ENCODE data around the gene GRIP1.

GRIP1 gene

DNA sequence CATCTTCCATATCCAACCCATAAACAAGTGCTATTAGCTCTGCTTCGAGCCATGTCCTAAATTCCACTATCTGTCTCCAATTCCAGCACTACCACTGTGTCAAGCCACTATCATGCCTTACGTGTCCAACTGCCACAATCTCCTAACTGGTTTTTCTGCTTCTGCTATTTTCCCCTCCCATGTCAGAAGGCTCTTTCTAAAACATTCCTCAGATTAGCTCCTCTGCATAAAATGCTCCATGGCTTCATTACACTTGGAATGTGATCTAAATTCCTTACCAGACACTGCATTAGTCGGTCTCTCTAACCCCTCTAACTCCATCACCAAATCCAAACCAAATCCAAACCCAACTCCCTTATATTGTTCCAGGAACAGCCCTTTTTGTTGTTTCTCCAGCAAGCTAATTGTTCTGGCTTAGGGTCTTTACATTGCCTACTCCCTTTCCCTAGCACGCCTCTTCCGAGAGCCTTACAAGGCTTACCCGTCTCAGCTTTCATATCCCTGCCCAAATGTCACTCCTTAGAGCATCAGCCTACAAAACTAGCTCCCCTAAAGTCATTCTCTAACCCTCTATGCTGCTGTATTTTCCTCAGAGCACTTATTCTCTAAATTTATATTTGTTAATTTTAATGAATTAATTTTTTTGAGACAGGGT lies 236.8 kb downstream of the GRIP1 start:
- H3K9me3 ChIP-seq (replicated peaks; ENCODE audit: insufficient read depth, low read length): no peaks in the 10 kb centered on the region
- no peak overlapping the region for H3K27ac ChIP-seq (ENCODE audit: low read length)
- no peak overlapping the region for H3K4me2 ChIP-seq (ENCODE audit: low read depth, low read length)
- no peaks in the 10 kb centered on the region for H3K9me2 ChIP-seq (replicated peaks; ENCODE audit: insufficient read depth, low read length)
- TF ChIP-seq EZH2phosphoT487 (IDR thresholded peaks at IDR 0.05; ENCODE audit: low read length): no peak
- no peak for TF ChIP-seq EZH2 (optimal IDR thresholded peaks at IDR 0.05; ENCODE audit: low read depth, low read length)
- TF ChIP-seq, protein P1, sequence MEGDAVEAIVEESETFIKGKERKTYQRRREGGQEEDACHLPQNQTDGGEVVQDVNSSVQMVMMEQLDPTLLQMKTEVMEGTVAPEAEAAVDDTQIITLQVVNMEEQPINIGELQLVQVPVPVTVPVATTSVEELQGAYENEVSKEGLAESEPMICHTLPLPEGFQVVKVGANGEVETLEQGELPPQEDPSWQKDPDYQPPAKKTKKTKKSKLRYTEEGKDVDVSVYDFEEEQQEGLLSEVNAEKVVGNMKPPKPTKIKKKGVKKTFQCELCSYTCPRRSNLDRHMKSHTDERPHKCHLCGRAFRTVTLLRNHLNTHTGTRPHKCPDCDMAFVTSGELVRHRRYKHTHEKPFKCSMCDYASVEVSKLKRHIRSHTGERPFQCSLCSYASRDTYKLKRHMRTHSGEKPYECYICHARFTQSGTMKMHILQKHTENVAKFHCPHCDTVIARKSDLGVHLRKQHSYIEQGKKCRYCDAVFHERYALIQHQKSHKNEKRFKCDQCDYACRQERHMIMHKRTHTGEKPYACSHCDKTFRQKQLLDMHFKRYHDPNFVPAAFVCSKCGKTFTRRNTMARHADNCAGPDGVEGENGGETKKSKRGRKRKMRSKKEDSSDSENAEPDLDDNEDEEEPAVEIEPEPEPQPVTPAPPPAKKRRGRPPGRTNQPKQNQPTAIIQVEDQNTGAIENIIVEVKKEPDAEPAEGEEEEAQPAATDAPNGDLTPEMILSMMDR (IDR thresholded peaks at IDR 0.05; ENCODE audit: low read length): no peak
- no peak overlapping the region for H3K9ac ChIP-seq (ENCODE audit: low read length)
- no peaks in the 10 kb centered on the region for H3K79me2 ChIP-seq (ENCODE audit: low read length)
- H3F3A ChIP-seq (ENCODE audit: insufficient read depth, low read length): no peaks in the 10 kb centered on the region
- no peaks in the 10 kb centered on the region for H3K36me3 ChIP-seq (replicated peaks; ENCODE audit: insufficient read depth, low read length)
- H2AFZ ChIP-seq (ENCODE audit: low read length): no peak overlapping the region
- no peaks in the 10 kb centered on the region for H3K27me3 ChIP-seq (replicated peaks; ENCODE audit: insufficient read depth, low read length)
- no peak for DNase-seq
- no peak overlapping the region for H3K4me3 ChIP-seq (ENCODE audit: low read length)
- H3K4me1 ChIP-seq (ENCODE audit: low read length): peaks cover 4% of the 10 kb centered on the region; the same call in 1 of the 2 replicates
- no peaks in the 10 kb centered on the region for H4K20me1 ChIP-seq (ENCODE audit: insufficient read depth, low read length)

DNA sequence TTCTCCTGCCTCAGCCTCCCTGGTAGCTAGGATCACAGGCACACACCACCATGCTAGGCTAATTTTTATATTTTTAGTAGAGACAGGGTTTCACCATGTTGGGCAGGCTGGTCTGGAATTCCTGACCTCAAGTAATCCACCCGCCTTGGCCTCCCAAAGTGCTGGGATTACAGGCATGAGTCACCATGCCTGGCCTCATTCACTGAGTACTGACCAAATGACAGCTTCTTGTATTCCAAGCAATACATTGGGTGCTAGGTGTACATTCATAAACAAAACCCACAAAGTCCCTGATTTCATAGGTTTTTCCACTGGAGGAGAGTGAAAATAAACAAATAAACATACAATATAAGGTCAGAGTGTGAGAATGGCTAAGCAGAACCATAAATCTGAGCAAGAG lies 240.3 kb downstream of the GRIP1 start:
- Histone ChIP-seq H3K9me3 (replicated peaks; ENCODE audit: insufficient read depth, low read length) (no peaks in the 10 kb centered on the region), H3K27me3 (replicated peaks; ENCODE audit: insufficient read depth, low read length) (no peaks in the 10 kb centered on the region), H3K36me3 (replicated peaks; ENCODE audit: insufficient read depth, low read length) (no peaks in the 10 kb centered on the region), H3K4me3 (ENCODE audit: low read length) (no peak overlapping the region), H3K27ac (ENCODE audit: low read length) (no peak overlapping the region), H3K9ac (ENCODE audit: low read length) (no peak overlapping the region), H3K4me2 (ENCODE audit: low read depth, low read length) (no peak overlapping the region), H3K4me1 (ENCODE audit: low read length) (peaks cover 4% of the 10 kb centered on the region; the same call in 1 of the 2 replicates), H4K20me1 (ENCODE audit: insufficient read depth, low read length) (no peaks in the 10 kb centered on the region), H3K9me2 (replicated peaks; ENCODE audit: insufficient read depth, low read length) (no peaks in the 10 kb centered on the region), H3K79me2 (ENCODE audit: low read length) (no peaks in the 10 kb centered on the region), H2AFZ (ENCODE audit: low read length) (no peak overlapping the region), H3F3A (ENCODE audit: insufficient read depth, low read length) (no peaks in the 10 kb centered on the region)
- TF ChIP-seq, protein P1 (IDR thresholded peaks at IDR 0.05; ENCODE audit: low read length): no peak
- no peak for TF ChIP-seq EZH2 (optimal IDR thresholded peaks at IDR 0.05; ENCODE audit: low read depth, low read length)
- TF ChIP-seq EZH2phosphoT487 (IDR thresholded peaks at IDR 0.05; ENCODE audit: low read length): no peak
- DNase-seq: no peak

DNA sequence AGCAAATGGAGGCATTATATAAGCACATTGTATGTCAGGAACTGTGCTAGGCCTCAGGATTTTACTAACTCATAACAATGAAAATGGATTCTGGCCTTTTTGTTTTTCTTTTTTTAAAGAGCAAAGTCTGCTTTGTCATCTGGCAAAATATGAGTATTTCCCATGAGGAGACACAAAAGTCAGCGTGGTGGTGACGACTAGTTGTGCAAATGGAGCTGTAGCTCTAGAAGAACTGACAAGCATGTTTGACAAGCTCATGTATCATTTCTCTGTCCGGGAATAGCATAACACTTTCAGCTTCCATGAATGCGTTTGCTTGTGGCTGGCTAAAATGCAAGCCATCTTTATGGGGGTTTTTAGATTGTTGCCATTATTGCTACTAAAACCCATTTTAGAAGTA lies 248.8 kb downstream of the GRIP1 start:
- no peaks in the 10 kb centered on the region for H3K27me3 ChIP-seq (replicated peaks; ENCODE audit: insufficient read depth, low read length)
- no peak overlapping the region for H2AFZ ChIP-seq (ENCODE audit: low read length)
- H3K27ac ChIP-seq (ENCODE audit: low read length): no peak overlapping the region
- H3K36me3 ChIP-seq (replicated peaks; ENCODE audit: insufficient read depth, low read length): no peaks in the 10 kb centered on the region
- no peaks in the 10 kb centered on the region for H3K9me3 ChIP-seq (replicated peaks; ENCODE audit: insufficient read depth, low read length)
- no peak overlapping the region for H3K4me3 ChIP-seq (ENCODE audit: low read length)
- H3K9me2 ChIP-seq (replicated peaks; ENCODE audit: insufficient read depth, low read length): no peaks in the 10 kb centered on the region
- H3K9ac ChIP-seq (ENCODE audit: low read length): no peak overlapping the region
- H3K79me2 ChIP-seq (ENCODE audit: low read length): no peaks in the 10 kb centered on the region
- H3F3A ChIP-seq (ENCODE audit: insufficient read depth, low read length): no peaks in the 10 kb centered on the region
- TF ChIP-seq, protein P1 (IDR thresholded peaks at IDR 0.05; ENCODE audit: low read length): no peak
- no peak for TF ChIP-seq EZH2 (optimal IDR thresholded peaks at IDR 0.05; ENCODE audit: low read depth, low read length)
- TF ChIP-seq EZH2phosphoT487 (IDR thresholded peaks at IDR 0.05; ENCODE audit: low read length): no peak
- no peaks in the 10 kb centered on the region for H4K20me1 ChIP-seq (ENCODE audit: insufficient read depth, low read length)
- no peak for DNase-seq
- no peaks in the 10 kb centered on the region for H3K4me1 ChIP-seq (ENCODE audit: low read length)
- H3K4me2 ChIP-seq (ENCODE audit: low read depth, low read length): no peak overlapping the region
